D721Med (cell line): ENCODE results near the gene PON3.

Experiments used
- DNase-seq: peaks from one replicate; pipeline ENCODE4 v3.0.0; 2011; ENCODE audit warnings: low spot score; ENCODE audit not compliant: insufficient read length
- FAIRE-seq: peaks from 2 replicates; lab custom pipeline; 2011; peaks lifted over from hg19 to GRCh38; lab: Jason Lieb, UNC
- CTCF ChIP-seq: IDR thresholded peaks from 2 replicates; pipeline ENCODE4 v1.5.1; 2012; ENCODE audit warnings: mild to moderate bottlenecking, control low read depth; ENCODE audit not compliant: insufficient read depth; ENCODE audit errors: missing control alignments

Gene PON3

GRCh38 chr7:95319570-95319969 lies 76.6 kb downstream of the PON3 start:
- FAIRE-seq (no peak), DNase-seq (no peak)
- TF ChIP-seq CTCF: no peak

- DNase-seq (no peak), FAIRE-seq (no peak)
- TF ChIP-seq CTCF: no peak
Observed at GRCh38 chr7:95318501-95319100, 77.6 kb downstream of the PON3 start.

GRCh38 chr7:95317966-95318365 lies 78.2 kb downstream of the PON3 start:
- no peak for TF ChIP-seq CTCF
- FAIRE-seq: no peak
- no peak for DNase-seq

- DNase-seq (no peak), FAIRE-seq (no peak)
- TF ChIP-seq CTCF: no peak
Observed at GRCh38 chr7:95317546-95317945, 78.6 kb downstream of the PON3 start.

- FAIRE-seq: no peak
- TF ChIP-seq CTCF: no peak
- DNase-seq: no peak
Observed at GRCh38 chr7:95316588-95316987, 79.6 kb downstream of the PON3 start.

- FAIRE-seq: no peak
- DNase-seq: no peak
- TF ChIP-seq CTCF: no peak
Observed at GRCh38 chr7:95312561-95312960, 83.6 kb downstream of the PON3 start.

GRCh38 chr7:95311389-95311788 lies 84.8 kb downstream of the PON3 start:
- no peak for FAIRE-seq
- TF ChIP-seq CTCF: no peak
- DNase-seq: no peak
